Panc1 (cell line): ENCODE measurements around the gene AIFM1. TPM values are rescaled to one million over a fixed set of nuclear protein-coding genes. Genes with fewer than 3 reads are reported as not detected.
A peak's percentile ranks its signal among the peaks of the same experiment; 100 is the strongest.

Source experiments
- ATAC-seq: fragments of 200-7000 bp; cut with Tn5 transposase; 2 replicates; pipeline ENCODE4 v1.9.1; 2020; ENCODE audit warnings: mild to moderate bottlenecking, moderate library complexity
- BruUV-seq: library from RNA; stranded (reverse); fragments of 400-500 nt; replicated peaks from 2 replicates; lab custom pipeline; 2021; lab: Mats Ljungman, UMichigan
- CTCF ChIA-PET: fragments of 300-600 bp; sonication (Branson Sonifier 250); formaldehyde crosslinking; loops from one replicate; lab custom pipeline; 2022; ENCODE audit warnings: antibody characterized with exemption; lab: Charles Lee
- POLR2A ChIA-PET: fragments of 300-600 bp; sonication (Branson Sonifier 250); formaldehyde crosslinking; loops from one replicate; lab custom pipeline; 2022; ENCODE audit warnings: antibody characterized with exemption; lab: Charles Lee
- DNase-seq: peaks from one replicate; pipeline ENCODE4 v3.0.0-alpha.2; 2010; ENCODE audit warnings: low read depth, low spot score
- H3K27ac ChIP-seq: 2 replicates; pipeline ENCODE4 v1.5.1; 2011; ENCODE audit warnings: mild to moderate bottlenecking, low read length, inconsistent platforms
- H3K27me3 ChIP-seq: fragments of 200-500 bp; sonication (Bioruptor generic); 2 replicates; pipeline ENCODE4 v1.6.0; 2014; ENCODE audit warnings: low read length, inconsistent platforms; ENCODE audit not compliant: control insufficient read depth, insufficient read depth
- H3K36me3 ChIP-seq: fragments of 200-500 bp; sonication (Bioruptor generic); 2 replicates; pipeline ENCODE4 v1.5.1; 2014; ENCODE audit warnings: inconsistent platforms, mild to moderate bottlenecking, low read length, moderate library complexity; ENCODE audit not compliant: control insufficient read depth, insufficient read depth
- H3K4me1 ChIP-seq: 2 replicates; pipeline ENCODE4 v1.5.1; 2011; ENCODE audit warnings: inconsistent platforms, mild to moderate bottlenecking, low read length, moderate library complexity; ENCODE audit not compliant: control insufficient read depth, insufficient read depth
- H3K4me3 ChIP-seq, 2 experiments: 2 replicates each; pipeline ENCODE4 v1.5.1; 2011 to 2012; ENCODE audit warnings: low read depth in 2 of 2, low read length in 2 of 2, mild to moderate bottlenecking in 2 of 2, inconsistent platforms in 1 of 2, moderate library complexity in 1 of 2
- H3K9me3 ChIP-seq: fragments of 200-500 bp; sonication (Bioruptor generic); 2 replicates; pipeline ENCODE4 v1.5.1; 2014; ENCODE audit warnings: low read depth, mild to moderate bottlenecking, inconsistent platforms, low read length, moderate library complexity; ENCODE audit not compliant: control insufficient read depth, insufficient read depth
- CTCF ChIP-seq: fragments of 450-650 bp; IDR thresholded peaks from 2 replicates; pipeline ENCODE4 v1.5.1; 2017; ENCODE audit warnings: mild to moderate bottlenecking
- POLR2AphosphoS5 ChIP-seq: IDR thresholded peaks from 2 replicates; pipeline ENCODE4 v1.6.1; 2012; ENCODE audit warnings: mild to moderate bottlenecking, low read depth, low read length, moderate library complexity
- REST ChIP-seq, 2 experiments: IDR thresholded peaks; 2 replicates each; pipeline ENCODE4 v1.6.1; 2011 to 2012; ENCODE audit warnings: low read depth in 2 of 2, control low read depth in 1 of 2, low read length in 1 of 2, mild to moderate bottlenecking in 1 of 2, moderate library complexity in 1 of 2; ENCODE audit not compliant: insufficient read depth in 1 of 2
- SIN3A ChIP-seq: IDR thresholded peaks from 2 replicates; pipeline ENCODE4 v1.6.1; 2012; ENCODE audit warnings: low read depth, mild to moderate bottlenecking, low read length, moderate library complexity, borderline replicate concordance; ENCODE audit not compliant: insufficient read depth
- TCF7L2 ChIP-seq: IDR thresholded peaks from 2 replicates; pipeline ENCODE4 v1.6.1; 2011; ENCODE audit warnings: mild to moderate bottlenecking, low read depth, low read length, inconsistent platforms
- in situ Hi-C: cut with HindIII; loops from 2 replicates; pipeline ENCODE4 v1.10.0; 2016; ENCODE audit warnings: low sequenced_read_pairs, low pct_unique_long_range_greater_than_20kb
- intact Hi-C: fragments of 100-400 bp; cut with micrococcal nuclease; formaldehyde crosslinking; loops from one replicate; pipeline ENCODE4 v1.10.0; 2022; ENCODE audit not compliant: unreplicated experiment
- total RNA-seq: library from RNA; stranded (reverse); gene quantifications from one replicate; pipeline ENCODE4 v1.2.1, GENCODE V29; 2021; ENCODE audit not compliant: unreplicated experiment

Gene AIFM1
- total RNA-seq, 1 experiment from 2014 or later, result 96.6 TPM

GRCh38 chrX:130166503-130166777 lies 799 bp upstream of the AIFM1 start:
- ATAC-seq, result no peak
- ChIA-PET CTCF (interaction anchor here (0.6 kb wide), 1 partner anchor 562 kb away, joined by 3 read pairs; no protein-coding TSS in a partner anchor), POLR2A (no interaction called here)
- Histone ChIP-seq H3K36me3 (no peaks in the 10 kb centered on the region), H3K9me3 (no peaks in the 10 kb centered on the region), H3K27ac (peak overlapping the region; percentile 92), H3K4me1 (peaks cover 30% of the 10 kb centered on the region), H3K27me3 (no peaks in the 10 kb centered on the region), H3K4me3 (peak overlapping the region; percentile 94)
- intact Hi-C loops, result no loop called here
- DNase-seq, result no peak
- TSS peak; percentile 86 for BruUV-seq
- in situ Hi-C loops, result no loop called here
- TF ChIP-seq POLR2AphosphoS5 (no peak), SIN3A (no peak), CTCF (no peak), REST (IDR thresholded peaks at IDR 0.05; ENCODE audit: insufficient read depth in 1 of 2, low read depth in 2 of 2, low read length in 1 of 2) (no peak), TCF7L2 (no peak)

DNA sequence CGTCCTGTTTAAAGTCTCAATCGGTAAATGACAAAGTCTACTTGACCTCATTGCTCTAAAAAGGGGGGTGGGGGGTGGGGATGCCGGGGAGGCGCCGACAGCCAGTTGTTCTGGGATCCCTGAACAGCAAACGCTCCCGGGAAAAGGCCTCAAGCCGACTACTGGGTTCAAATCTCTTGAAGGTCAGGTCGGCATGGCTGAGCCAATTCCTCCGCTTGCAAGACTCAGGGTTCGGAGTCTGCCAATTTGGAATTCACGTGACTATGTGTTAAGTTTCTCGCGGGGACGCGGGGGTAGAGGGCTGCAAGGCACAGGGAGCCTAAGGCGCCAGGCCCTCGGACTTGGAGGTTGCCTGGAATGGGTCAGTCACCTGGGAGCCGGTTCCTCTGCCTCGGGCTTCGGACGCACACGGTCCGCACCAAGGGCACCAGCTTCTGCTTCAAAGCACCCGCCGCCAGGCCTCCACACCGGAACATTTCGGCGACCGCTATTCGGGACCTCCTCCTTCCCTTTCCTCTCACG lies 399 bp downstream of the AIFM1 start:
- no peaks in the 10 kb centered on the region for H3K9me3 ChIP-seq
- H3K36me3 ChIP-seq, result no peaks in the 10 kb centered on the region
- BruUV-seq, result TSS peak; percentile 78
- ChIA-PET POLR2A (interaction anchor here (0.6 kb wide), 1 partner anchor 738 kb away, joined by 3 read pairs; the partner anchor contains the start of gene ENOX2), CTCF (no interaction called here)
- peaks cover 26% of the 10 kb centered on the region for H3K4me1 ChIP-seq
- DNase-seq, result no peak
- H3K27me3 ChIP-seq, result no peaks in the 10 kb centered on the region
- intact Hi-C loops (no loop called here), in situ Hi-C loops (no loop called here)
- ATAC-seq, result peak; percentile 74
- H3K27ac ChIP-seq, result peak overlapping the region; percentile 92
- peak overlapping the region; percentile 94 for H3K4me3 ChIP-seq
- TF ChIP-seq REST (IDR thresholded peaks at IDR 0.05; ENCODE audit: insufficient read depth in 1 of 2, low read depth in 2 of 2, low read length in 1 of 2) (no peak), TCF7L2 (peak; percentile 93), CTCF (no peak), POLR2AphosphoS5 (no peak), SIN3A (peak; percentile 72; the same call in 1 of the 2 replicates)
